Activated T-cell treated with anti-CD3 and anti-CD28 coated beads for 48 hours (primary cell): ENCODE results near the gene DMRT2.
A peak's percentile ranks its signal among the peaks of the same experiment; 100 is the strongest.

Experiments
- DNase-seq: peaks from one replicate; pipeline ENCODE4 v3.0.0-alpha.2; 2020; ENCODE audit warnings: low read depth

Gene DMRT2

DNA sequence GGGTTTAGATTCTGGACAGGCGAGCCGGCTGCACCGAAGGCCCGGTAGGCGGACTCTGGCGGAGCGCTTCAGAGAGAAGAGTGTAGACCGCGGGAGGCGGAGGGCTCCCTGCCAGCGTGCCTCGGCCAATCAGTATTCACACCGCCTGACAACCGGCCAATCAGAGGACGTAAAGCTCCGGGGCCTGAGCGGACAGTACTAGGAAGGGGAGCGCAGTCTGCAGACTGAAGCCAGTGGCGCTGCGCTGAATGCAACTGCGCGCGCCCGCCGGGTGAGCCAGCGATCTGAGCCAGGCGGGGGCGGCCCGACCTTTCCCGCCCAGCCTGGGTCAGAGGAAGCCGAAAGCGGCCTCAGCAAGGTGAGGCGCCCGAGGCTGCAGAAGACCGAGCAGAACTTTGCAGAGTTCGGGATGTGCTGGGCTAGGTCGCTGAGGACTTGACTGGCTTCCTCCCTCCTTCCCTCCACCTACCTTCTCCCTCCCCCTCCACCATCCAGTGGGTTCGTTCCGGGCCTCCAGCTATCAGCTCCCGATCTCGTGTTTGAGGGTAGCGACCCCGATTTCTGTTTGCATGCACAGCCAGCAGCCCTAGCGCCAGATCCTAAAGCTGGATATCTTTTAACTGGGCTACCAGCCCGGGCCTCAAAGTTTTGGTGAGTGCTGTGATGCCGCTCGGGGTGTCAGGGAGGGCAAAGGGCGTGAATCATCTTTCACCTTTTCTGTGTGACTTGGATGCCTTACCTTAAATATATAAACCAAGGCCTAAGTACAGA is at the start of gene DMRT2:
TSS of gene DMRT2 (plus strand) at position 233 of the 771 bp plus-strand sequence. CDS start 1,257 bp downstream, outside the sequence.
- peak; percentile 46 for DNase-seq

DNA sequence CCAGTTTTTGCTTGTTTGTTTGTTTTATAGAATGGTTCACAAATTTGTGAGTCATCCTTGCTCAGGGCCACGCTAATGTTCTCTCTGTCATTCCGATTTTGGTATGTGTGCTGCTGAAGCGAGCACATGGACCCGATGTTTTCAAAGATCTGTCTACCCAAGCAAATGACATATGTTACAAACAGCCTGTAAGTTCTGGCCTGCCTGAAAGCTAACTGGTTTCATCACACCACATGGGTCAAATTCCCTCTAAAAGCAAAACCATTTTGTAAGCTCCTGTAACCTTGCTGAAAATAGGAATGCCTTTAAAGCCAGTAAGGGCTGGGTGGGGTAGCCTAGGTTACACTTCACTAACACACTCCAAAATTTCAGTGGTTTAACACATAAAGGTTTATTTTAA is 48.3 kb upstream of the DMRT2 start:
- DNase-seq: no peak

DNA sequence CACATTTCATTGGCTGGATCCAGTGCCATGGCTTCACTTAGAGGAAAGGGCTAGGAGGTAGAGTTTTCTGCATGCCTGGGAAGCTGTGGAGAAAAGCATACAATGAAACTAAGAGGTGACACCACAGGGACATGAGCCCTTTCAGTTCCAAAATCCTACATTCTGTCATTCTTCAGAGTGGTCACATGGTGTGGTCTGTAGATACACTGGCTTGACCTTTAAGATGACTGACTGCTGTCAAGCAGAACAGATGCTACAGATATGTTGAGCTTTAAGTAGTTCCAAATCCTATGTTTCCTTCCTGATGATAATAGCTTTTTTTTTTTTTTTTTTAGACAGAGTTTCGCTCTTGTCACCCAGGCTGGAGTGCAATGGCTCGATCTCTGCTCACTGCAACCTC is 47.5 kb upstream of the DMRT2 start:
- no peak for DNase-seq

DNA sequence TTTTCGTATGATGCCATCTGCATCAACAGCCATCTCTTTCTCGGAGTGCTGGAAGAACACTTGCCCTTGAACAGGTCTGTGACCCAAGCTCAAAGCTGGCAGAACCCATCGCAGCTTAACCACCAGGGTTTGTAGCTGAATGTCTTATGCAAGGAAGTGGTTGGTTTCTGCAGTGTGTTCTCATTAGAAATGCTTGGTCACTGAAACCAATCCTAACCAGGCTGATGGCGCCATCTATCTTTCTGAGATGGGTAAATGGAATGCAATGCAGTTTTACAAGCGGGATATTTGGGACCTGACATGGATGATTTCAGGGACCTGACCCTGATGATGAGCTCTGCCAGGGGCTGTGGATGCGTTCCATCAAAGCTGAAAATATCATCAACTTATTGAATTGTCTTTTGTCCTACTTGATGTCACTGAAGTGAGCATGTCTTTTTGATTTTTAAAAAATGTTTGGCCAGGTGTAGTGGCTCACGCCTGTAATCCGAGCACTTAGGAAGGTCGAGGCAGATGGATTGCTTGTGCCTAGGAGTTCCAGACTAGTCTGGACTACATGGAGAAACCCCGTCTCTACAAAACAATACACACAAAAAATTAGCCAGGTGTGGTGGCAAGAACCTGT is 45.0 kb upstream of the DMRT2 start:
- DNase-seq: no peak

DNA sequence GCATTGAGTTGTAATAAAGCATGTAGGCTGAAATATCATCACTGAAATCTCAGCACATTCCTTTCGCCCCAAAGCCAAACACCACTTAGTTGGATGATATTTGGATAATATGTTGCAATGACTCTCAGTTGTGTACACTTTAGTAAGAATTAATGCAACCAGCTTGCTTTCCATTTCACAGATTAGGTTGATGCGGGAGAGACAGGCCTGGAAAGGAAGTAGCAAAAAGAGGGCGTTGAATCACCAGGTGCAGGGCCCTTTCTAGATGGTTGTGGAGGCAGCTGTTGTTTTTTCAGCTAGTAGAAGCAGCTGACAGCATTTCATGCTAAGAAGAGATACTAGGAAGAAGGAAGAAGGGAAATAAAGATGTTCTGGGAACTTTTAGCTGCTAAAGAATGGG is 42.8 kb upstream of the DMRT2 start:
- DNase-seq: no peak

DNA sequence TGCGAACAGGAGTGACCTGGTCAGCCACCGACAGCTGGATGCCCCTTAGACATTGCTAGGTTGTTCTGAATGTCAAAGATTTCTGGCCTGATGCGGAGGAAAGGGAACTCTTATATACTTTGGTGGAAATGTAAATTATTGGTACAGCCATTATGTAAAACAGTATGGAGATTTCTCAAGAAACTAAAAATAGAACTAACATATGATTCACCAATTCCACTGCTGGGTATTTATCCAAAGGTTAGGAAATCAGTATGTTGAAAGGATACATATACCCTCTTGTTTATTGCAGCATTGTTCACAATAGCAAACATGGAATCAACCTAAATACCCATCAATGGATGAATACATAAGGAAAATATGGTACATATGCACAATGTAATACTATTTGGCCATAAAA is 41.9 kb upstream of the DMRT2 start:
- DNase-seq: no peak

DNA sequence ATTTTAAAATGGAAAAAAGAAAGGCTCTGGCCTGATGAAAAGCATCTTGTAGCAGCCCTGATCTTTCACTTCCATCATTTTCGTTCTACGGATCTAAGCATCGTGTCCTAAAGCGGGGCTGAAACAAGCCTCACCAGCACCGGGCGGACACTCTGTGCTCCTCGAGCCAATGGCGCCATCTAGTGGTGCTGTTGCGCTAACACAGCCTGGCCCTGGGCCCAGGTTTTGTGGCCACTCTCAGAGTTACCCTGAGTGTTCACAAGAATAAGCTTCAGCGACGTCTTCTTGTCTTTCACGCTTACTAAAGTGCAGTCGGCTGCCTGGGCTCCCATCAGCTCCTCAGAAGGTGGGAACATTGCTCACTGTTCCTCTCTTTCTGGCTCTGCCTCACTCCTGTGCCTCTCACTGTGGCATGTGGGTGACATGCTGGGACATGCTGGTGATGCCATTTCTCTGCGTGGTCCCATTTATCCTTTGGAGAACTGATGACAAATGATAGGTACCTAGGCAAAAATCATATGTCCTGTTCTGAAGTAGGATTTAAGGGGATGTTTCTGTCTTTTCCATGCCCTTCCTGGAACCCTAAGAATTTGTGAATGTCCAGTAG is 41.0 kb upstream of the DMRT2 start:
- DNase-seq: peak; percentile 69

DNA sequence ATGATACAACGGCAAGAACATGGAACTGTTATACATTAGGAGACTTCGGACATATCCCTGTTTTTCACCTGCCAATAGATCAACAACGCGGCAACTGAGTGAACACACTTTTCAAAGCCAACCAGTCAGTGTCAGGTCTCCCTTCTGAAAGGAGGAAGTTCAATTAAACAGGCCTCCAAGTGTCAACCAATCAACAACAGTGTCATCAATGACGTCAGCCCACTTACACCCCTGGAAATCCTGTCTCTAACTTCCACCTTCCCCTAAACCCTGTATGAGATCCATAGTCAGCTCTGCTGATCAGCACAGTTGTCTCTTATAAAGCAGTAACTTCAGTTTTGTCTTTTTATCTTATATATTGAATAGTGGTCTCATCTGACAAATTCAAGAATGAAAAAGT is 37.1 kb upstream of the DMRT2 start:
- DNase-seq: no peak

DNA sequence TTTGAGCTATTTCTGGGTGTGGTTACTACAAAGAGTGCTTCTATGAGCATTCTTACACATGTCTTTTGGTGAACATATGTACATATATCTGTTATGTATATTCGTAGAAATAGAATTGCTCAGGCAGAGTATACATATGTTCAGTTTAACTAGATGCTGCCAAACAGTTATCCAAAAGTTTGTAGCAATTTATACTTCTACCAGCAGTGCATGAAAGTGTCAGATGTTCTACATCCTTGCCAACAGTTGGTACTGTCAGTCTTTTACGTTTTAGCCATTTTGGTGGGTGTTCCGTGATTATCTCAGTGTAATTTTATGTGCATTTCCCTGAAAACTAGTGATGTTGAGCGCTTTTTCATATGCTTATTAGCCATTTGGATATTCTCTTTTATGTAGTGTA is 35.9 kb upstream of the DMRT2 start:
- DNase-seq: no peak

DNA sequence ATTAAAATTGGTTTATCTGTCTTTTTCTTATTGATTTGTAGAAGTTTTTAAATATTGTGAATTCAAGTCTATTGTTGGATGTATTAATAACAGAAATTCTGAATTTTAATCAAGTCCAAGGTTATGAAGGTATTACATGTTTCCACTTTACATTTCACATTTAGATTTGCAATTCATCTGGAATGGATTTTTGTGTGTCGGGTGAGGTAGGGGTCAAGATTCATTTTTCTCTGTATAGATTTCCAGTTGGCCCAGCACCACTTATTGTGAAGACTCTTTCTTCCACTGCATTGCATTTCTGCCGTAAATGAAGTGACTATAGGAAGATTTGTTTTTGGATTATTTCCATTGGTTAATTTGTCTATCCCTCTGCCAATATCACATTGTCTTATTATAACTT is 35.5 kb upstream of the DMRT2 start:
- DNase-seq: no peak

DNA sequence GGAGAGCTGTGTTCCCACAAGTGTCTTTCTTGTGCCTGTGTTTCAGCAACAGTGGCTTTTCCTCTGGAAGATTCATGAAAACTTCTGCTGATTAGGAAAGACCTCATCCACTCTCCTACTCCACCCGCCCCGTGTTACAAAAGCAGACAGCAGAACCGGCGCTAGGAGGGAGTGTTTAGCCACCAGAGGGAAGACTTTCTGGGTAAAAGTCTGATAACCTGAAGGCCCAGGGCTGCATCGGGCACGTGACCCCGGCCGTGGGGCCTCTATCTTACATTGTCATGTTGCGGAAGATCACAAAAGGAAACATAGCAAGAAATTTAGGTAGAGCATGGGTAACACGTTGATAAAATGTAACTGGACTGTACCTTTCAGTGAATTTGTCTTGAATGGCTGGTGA is 32.0 kb upstream of the DMRT2 start:
- DNase-seq: no peak

DNA sequence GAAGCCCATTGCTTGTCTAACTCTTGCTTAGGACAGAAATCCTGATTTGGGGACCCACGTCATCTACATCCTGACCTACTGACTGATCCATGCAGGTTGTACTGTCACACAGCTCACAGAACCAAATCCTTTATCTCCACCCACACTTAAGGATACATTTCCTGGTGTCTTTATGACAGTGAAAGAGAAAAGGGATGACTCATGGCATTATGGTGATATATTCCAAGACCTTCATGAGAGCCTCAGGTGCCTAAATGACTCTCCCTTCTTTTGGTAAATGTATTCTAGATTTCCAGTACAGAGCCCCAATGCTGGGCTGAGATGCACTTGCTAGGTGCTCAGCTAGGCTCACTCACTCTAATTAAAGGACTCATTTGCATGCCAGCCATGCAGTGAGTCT is 26.0 kb upstream of the DMRT2 start:
- DNase-seq: no peak

DNA sequence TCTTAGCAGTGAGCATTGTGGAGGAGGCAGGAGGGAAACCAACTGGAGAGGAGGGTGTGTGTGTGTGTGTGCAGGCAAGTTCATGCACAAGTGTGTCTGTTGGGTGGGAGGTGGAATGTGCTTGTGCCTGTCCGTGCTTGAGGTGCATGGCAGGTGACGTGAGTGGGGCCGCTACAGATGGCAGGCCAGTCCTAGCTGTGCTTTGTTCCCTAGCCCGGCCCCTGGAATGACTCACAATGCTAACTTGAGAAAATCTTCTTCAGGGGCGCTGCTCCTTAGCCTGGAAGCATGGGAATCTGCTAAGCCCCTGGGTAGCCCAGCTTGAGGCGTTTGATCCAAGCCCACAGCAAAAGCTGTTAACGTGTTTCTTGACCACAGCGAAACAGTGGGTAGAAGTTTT is 25.0 kb upstream of the DMRT2 start:
- no peak for DNase-seq

DNA sequence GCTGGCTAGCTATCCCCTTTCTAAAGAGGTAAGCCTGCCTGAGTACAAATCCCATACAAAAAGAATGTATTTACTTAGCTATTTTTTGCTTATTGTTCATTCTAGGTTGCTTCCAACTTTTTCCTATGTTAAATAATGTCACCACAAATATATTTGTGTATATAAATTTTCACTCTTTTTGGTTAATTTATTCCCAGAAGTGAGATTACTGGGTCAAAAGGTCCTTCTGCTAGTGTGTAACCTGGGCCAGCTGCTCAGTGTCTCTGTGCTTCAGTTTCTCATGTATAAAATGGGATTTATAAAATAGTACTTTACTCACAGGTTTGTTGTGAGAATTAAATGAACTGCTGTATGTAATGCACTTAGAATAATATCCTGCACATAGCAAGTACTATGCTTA is 23.9 kb upstream of the DMRT2 start:
- no peak for DNase-seq

DNA sequence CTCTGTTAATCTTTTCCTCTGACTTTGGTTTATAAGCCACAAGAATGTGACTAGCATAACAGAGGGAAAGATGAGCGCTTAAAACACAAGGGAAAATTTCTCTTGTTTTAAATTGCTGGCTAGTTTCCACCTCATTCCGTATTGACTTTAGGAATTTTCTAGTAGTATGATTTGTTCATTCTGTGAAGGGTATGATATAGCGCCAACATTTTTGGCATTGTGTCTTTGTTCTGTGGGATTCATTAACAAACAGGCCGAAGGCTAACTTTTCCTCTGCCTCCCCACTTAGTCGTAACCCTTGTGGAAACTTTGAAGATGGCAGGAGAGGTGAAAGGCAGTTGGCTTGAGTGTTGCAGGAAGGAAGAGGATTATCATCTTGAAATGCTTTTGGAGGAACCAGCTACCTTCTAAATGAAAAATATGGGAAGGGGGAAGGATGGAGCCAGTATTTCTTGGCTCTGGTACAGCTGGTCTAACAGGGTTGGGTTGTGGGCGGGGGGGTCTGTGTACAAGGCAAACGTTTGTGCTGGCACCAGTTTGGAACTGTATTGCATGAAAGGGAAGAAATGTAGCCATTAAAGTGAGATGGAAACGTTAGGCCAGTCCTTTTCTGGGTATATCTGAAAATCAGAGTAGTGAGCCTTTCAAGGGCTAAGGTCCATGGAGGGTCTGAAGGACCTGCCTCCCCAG is 21.5 kb upstream of the DMRT2 start:
- no peak for DNase-seq

DNA sequence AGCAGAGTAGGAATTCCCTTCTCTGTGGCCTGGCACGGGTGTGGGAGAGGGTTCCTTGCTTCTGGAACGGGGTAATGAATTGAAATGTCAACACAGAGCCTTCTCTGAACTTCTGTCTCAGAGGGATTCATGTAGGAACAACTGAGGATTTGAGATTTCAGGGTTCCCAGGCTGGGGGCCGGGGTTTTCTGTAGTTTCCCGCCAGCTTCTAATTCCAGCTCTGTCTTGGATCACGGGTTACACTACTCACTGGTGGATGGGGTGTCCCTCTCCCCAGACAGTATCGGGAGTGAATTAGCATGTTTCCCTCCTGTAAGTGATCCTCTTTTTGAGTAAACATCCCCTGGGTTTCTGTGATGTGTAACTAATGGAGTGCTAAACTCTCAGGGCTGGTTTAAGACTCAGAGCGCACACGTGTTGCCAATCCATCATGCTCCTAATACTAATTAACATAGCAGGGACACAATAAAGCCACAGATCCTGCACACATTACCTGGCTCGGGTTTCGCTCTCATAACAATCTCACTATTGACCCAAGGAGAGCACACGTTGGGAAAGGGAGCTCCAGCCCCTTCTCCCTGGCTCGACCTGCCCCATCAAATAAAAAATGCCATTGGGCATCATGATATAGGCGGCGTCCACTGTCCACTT is 18.1 kb upstream of the DMRT2 start:
- DNase-seq: no peak

DNA sequence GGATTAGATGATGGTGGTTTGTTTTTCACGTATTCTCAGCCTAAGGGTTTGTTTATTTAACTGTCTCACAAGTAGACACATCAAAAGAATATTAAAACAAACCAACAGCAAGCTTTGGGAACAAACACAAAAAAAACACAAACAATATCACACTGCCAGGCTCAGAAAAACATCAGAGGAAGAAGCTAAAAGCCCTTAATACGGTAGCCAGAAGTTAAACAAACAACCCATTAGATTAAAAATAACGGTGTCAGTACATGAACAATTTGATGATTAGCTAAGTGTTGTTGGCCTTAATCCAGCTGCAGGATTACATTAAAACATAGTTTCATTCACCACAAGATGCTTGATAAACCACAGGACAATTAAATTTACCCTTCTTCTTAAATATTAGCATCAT is 15.9 kb upstream of the DMRT2 start:
- no peak for DNase-seq

DNA sequence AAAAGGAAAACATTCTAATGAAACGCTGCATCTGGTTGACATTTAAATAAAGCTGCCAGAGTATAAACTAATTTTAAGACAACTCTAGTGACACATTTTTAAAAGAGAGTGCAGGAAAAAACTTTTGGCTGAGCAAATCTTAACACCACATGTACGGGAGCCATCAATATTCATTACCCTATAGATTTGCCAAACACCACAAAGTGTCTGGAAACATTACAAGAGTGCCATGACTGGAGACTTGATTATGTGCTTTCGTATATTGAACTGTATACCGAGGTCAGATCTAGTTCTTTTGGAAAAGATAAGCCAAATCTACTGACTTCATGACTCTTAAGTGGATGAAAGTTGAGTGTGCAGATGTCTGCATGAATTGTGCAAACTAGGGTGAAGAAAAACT is 10.6 kb upstream of the DMRT2 start:
- no peak for DNase-seq

DNA sequence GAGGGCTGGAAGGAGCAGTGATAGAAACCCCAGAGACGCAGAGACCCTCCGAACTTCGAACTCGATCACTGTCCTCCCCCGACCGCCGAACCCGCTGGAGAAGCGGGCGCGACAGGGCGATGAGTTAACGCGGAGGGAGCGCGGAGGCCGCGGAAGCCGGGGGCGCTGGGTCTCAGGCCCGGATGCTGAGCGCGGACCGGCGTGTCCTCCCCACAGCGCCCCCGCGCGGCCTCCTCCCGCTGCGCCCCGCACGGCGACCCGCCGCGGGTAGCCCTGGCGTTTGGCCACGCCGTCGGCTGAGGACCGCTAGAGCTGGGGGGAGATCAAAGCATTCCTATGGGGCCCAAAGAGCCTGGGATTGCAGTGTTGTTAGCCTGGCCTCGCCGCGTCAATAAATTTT is 7.7 kb upstream of the DMRT2 start:
- peak; percentile 49 for DNase-seq

DNA sequence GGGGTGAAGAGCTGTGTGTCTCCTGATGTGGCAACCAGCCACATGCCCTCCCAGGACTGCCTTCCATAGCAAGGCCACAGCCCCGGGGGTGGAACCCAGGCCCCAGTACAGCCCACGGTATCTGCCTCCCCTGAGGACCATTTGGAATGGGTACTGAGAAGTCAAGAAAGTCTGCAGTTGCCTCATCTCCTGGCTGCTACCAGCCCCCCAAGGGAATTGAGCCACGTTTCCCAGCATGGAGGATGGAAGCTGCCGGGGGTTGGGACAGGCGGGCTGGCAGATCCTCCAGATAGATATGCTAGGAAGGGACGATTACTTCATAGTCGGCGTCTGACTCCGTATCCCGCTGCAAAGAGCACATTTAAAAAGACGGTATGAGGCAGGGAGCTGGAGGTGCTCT is 5.5 kb upstream of the DMRT2 start:
- DNase-seq: no peak

DNA sequence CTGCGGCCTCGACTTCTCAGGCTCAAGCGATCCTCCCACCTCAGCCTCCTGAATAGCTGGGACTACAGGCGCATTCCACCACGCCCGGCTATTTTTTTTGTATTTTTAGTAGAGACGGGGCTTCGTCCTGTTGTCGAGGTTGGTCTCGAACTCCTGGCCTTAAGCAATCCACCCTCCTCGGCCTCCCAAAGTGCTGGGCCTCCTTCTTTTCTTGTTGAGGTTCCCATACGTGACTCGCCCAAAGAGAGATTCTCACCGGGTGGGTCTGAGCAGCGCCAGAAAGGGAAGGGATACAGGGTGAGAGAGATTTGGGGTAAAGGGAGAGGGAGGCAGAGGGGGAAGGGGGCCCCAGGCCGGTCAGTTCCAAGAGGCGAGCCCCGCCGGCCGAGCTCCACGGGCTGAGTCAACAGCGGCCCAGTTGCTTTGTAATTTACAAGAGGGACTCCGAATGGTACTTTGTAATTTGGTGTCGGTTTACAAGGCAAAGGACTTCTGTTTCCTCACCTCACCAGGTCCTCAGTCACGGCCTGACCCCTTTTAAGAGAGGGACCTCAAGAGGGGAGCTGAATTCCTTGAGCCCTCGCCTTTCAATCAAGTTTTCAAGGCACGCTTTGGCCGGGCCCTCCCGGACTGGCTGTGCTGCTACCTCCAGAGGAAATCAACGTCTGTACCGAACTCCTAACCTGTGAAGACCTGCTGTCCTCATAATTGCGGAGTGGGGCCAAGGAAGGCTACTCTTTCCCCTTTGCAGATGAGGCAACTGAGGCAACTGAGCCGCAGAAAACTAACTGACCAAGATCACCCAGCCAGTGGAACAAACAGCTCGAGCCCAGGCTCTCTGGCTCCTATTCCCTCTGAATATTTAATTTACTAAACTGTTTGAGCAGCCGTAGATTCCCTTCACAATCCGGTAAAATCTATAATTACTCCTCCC is 3.3 kb upstream of the DMRT2 start:
- no peak for DNase-seq
